ENCODE measurements around the gene CCDC69.
A peak's percentile ranks its signal among the peaks of the same experiment; 100 is the strongest.

Gene CCDC69

DNA sequence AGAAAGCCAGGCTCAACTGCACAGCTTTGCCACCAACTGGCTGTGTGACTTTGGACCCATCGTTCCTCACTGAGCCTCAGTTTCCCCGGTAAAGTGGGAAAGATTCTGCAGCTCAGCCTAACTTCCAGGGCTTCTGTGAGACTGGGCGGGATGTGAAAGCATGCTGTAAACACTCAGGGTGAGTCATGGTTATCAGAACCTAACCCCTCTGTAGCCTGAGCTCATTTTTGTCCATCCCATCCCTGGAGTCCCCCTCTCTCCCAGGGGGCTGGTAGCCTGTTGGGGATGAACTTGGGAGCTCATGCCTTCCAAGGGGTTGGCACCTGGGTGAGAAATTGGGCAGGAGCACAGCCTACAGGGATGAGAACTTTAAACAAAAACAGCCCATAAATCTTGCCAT is 2.3 kb downstream of the CCDC69 start:
- DNase-seq, result no peak

DNA sequence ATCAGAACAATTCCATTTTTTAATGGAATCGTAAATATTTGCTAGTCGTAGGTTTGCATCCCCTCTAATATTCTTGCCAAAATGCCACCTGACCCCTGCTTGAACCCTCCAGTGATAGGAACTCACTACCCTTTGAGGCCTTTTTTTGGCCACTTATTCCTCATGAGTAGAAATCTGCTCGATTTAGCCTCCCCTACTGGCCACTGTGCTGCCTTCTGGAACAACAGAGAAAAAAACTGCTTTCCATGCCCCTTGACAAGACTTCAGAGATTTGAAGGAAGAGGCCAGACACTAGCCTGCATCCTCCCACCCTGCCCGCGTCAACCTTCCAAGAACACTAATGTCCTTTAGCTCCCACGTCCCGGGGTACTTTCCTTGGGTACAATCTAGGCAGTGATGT is 4.1 kb downstream of the CCDC69 start:
- no peak for DNase-seq

DNA sequence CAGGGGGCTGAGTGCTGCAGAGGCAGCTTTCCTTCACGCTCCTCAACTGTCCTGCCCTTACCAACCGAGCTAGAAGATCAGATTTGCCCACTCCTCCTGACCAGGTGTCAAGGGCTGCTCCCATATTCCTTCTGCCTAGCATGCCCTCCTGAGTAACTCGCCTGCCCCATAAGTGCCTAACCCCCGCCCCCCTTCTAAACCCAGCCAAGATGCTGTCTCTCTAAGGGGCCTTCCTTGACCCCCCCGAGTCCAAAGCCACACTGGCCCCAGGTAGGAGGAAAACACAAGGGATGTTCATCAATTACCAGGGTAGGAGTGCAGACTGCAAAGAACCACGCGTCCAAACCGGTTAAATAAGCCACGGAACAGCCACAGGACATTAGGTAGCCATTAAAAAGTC is 4.8 kb downstream of the CCDC69 start:
- no peak for DNase-seq

DNA sequence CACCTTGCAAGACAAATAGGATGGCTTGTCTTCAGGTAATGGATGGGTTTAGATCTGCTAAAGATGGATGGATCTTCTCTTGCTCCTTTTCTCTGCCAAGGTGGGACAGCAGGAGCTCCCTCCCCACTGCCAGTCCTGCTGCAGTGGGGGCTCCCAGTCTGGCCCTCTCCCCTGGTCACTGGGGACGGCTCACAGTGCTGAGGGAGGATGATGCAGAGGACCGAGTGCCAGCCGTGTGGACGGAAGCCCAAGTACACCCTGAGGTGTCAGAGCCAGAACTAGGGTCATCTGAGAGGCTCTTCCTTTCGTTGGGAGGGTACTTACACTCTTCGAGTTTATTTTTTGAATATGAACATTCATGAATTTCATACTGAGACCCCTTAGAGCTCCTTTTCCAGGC is 5.7 kb downstream of the CCDC69 start:
- no peak for DNase-seq

DNA sequence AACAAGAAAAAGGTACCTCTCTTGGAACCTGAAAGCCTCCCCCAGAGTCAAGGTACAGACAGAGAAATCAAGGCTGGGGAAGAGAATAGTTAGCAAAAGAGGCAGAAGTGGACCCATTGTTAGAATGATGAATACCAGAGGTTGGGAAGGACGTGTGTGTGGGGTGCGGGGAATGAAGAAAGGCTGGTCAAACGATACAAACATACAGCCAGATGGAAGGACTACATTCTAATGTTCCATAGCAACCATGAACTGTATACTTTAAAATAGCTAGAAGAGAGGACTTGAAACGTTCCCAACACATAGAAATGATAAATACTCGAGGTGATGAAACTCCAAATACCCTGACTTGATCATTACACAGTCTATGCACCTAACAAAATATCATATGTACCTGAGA is 7.1 kb downstream of the CCDC69 start:
- DNase-seq, result no peak

DNA sequence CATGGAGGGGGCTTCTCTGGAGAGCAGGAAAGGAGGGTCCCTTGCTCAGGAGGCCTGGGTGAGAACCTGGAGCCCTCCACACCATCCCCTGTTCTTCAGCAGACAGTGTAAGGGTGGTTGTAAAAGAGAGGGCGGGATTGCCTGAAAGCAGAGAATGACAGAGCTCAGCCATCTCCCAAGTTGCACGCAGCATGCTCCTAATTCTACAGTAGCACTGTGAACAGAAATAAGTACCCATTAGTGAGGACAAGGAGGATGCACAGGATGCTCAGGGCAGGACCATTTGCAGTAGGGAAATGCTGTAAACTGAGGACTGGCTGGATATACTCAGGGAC is 8.4 kb downstream of the CCDC69 start:
- peak; percentile 25 for DNase-seq

DNA sequence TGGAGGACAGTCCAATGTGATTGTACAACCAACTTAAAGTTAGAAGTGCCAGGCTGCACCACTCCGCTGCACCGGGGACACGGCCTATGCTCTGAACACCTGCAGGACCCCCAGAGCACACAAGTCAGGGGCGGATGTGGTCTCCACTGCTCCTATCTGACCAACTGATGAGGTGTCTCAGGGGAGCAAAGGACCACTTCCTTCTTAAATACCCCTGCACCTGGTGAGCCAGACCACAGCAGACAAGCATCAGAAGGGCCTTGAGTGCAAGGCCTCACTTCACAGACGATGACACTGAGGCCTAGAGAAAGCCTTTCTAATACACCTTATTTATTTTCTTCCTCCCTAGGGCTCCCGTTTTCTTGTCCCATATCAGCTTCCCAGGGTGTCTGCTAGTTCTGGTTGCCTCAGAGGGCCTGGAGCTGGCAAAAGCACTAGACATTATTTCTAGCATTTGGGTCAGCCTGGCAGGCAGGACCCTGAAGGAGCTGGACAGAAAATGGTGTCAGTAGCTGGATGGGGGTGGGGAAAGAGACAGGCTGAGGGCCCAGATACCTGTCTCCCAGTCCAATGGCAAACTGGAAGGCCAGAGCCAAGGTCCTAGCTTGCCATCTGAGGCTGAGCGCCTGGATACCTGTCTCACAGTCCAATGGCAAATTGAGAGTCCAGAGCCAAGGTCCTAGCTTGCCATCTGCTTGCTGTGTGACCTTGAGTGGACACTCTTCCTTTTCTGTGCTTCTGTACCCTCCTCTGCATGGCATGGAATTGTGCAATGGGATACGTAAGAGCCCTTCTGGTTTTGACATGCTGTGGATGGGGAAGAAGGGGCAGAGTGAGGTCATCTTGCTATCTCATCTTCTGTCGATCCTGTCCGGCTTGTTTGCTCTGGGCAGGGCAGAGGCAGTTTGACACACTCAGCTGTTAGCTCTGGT is 9.0 kb downstream of the CCDC69 start:
- peak; percentile 60 for DNase-seq

DNA sequence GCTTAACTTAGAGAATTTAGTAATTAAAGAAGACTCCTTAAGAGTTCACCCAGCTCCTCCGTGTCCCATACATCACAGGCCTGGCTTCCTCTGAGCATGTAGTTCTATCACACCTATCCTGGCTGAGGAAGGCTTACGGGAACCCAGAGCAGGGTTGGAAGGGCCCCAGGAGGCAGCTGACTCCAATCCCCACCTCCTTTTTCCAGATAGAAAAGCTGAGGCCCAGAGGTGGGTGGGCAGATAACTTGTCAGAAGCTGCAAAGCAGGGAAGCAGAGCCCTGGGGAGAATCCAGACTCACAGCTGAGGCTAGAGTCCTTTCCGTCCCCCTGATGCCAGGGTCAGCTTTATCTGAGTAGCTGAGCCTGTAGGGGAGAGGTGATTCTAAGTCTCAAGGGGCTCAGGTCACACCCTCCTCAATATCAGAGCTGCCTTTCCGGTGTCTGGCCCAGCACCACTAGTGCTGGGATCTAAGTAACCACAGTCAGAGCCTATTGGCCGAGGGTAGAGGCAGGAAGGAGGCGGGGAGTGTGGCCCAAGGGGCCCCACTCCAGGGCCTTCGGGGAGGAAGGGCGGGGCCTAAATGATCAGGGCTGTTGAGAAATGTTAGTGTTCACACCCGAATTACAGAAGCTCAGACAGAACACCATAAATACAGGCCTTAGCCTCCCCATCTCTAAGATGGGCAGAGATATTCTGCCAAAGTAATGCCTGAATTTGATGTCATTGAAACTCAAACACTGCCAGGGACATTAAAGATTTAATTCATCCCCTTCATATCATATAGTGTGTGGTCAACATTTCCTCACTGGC is 9.9 kb downstream of the CCDC69 start:
- DNase-seq, result peak; percentile 88

DNA sequence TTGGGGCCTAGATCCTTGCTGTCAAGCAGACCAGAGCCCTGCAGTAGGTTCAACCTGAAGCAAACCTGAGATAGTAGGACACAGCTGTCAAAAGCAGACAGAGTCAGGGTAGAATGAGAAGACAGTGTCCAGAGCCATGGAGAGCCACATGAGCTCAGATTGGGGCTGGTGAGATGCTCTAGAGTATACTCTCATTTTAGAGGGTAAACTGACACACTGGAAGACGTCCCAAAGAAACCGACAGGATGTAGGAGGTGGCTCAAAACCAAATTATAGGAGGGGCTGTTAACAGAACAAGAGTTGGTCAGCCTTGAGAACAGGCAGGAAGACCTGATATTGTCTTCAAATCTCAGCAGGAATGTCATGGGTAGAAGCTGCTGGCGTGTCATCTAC is 11.5 kb downstream of the CCDC69 start:
- peak; percentile 24 for DNase-seq

DNA sequence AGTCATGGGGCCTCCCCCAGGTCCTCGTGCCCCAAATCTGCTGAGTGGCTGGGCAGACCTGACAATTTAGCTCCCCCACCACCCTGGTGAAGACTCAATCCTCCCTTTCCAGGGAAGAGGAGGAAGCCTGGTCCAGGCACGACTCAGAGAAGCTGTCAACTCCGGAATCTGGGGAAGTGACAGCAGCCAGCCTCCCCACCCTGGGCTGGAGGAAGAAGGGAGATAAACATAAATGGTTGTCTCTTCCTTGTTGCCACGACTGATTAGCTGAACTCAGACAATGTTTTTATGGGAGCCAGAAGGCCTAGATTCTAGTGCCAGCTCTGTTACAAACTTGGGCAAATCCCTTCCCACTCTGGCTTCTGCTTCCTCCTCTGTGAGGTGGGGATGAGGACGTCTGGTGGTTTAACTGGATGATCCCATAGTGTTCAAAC is 15.4 kb downstream of the CCDC69 start:
- peak; percentile 25 for DNase-seq

DNA sequence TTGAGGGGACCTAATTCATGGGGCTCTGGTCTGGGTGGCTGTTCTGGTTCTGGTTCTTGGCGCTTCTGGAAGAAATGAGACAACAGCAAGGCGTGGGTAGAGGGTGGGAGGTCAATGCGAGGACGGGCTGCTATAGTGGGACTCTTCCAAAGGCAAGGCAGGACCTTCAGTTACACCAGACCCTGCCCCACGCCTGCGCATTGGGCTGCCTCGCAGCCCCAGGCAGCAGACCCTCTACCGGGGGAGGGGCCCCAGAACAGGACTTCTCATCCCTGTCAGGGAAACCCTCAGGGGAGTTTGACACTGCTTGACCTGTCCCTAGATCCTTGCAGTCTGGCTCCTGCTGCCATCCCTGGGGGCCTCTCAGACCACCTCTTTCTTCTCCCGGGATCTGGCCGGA is 18.5 kb downstream of the CCDC69 start:
- peak; percentile 17 for DNase-seq

DNA sequence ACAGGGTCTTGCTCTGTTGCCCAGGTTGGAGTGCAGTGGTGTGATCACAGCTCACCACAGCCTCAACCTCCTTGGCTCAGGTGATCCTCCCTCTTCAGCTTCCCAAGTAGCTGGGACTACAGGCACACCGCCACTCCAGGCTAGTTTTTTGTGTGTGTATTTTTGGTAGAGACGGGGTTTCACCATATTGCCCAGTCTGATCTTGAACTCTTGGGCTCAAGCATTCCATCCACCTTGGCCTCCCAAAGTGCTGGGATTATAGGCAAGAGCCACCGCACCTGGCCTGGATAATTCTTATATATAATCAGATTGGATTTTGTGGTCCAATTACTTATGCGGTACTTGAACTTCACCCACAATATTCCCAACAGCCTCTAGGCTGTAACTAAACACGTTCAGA is 19.8 kb downstream of the CCDC69 start:
- DNase-seq, result peak; percentile 20

DNA sequence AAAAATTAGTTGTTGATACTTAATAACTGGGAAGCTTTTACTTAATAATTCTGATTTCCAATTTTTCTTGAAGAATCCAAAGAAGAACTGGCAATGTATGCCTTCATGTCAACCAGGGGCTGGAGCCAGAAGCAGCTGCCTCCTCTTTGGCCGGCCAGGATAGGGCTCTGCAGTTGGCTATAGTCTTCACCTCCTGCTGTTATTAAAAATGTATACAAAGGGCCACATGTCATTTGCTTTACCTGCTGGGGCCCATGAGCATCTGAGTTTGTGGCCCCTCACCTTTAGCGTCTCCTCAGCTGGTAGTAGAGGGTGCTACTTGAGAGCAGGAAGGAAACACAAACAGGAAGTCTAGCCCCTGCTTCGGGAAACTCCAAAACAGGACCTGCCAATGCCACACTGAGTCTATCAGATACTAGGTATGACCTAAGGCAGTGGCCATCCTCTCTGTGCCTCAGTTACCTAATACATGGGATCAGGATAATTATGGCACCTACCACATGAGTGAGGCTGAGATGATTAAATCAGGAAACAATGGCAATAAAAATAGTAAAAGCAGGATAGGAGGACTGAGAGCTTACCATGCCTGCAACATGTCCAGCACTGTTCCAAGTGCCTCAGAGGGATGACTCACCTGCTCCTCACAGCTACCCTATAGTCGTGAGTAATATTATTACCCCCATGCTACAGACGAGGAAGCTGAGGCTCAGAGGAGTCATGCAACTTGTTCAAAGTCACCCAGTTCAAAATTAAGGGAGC is 21.3 kb downstream of the CCDC69 start:
- DNase-seq, result peak; percentile 49

DNA sequence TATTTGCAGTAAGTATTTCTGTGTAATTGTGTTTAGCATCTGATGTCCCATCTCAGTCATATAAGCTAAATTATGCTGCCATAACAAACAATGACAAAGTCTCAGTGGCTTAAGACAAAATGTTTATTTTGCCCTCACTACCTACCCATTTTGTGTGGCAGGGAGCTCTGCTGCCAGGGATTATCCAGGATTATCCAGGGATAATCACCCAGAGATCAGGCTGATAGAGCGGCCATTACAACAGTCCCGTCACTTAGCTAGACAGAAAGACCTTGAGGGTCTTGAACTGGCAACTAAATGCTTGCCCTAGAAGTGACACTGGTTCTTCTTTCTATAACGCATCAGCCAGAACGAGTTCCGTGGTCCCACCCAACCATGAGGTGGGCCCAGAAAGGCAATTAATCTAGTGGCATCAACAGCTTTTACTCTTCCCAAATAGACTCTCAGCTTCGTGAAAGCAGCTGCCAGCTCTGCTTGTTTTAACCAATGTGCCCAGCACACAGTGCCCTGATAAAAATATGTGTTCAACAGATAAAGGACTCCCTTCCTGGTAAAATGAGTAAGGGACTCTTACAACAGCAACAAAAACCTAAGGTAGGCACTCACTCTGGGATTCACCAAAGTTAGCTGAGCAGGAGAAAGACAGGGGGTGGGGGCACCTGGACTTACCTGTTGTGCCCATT is 22.8 kb downstream of the CCDC69 start:
- DNase-seq, result peak; percentile 10

DNA sequence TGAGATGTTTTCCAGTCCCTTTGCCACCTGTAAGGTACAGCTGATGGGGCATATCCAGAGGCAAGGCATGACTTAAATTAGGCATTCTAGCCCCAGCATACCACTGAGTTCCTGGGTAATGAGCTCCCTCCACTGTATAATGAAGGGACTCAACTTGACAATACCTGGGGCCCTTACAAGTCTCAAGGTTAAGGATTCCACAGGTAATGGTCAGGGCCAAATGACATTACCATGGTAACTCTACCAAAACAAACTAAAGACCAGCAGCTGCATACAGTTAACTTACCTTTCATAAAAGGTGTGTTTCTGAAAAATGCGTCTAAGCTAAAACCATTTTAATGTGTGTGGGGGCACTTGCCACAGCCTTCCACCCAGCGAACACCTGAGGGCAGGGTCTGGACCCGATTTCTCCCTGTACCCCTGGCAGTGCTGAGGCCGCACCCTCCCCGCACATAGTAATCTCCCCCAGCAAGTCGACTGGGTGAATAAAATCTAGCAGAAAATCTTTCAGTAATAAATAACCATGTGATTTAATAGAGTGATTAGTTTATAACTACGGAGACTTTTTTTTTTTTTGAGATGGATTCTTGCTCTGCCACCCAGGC is 24.2 kb downstream of the CCDC69 start:
- peak; percentile 2 for DNase-seq

DNA sequence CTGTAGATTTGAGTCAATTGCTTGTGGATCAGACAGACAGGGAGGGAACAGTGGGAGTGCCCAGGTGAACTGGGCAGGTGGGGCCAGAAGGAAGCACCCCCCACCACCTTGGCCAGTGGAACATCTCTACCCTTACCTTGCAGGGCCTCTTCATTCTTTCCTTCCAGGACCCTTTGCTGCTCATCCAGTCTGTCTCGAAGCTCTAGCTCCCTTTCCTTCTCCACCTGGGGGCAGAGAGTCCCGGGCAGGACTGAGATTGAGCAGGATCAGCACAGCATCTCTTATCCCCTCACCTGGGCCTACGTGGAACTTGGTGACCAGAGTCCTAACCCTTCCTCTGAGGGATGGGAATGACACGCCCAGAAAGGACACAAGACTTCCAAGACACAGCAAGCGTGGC is 25.0 kb downstream of the CCDC69 start:
- no peak for DNase-seq

DNA sequence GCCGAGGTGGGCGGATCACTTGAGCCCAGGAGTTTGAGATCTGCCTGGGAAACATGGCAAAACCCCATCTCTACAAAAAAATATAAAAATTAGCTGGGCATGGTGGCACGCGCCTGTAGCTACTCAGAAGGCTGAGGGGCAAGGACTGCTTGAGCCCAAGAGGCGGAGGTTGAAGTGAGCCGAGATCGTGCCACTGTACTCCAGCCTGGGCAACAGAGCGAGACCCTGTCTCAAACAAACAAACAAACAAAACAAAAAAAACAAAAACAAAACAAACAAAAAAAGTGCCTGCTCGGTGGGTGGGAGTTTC is 26.6 kb downstream of the CCDC69 start:
- peak; percentile 20 for DNase-seq

DNA sequence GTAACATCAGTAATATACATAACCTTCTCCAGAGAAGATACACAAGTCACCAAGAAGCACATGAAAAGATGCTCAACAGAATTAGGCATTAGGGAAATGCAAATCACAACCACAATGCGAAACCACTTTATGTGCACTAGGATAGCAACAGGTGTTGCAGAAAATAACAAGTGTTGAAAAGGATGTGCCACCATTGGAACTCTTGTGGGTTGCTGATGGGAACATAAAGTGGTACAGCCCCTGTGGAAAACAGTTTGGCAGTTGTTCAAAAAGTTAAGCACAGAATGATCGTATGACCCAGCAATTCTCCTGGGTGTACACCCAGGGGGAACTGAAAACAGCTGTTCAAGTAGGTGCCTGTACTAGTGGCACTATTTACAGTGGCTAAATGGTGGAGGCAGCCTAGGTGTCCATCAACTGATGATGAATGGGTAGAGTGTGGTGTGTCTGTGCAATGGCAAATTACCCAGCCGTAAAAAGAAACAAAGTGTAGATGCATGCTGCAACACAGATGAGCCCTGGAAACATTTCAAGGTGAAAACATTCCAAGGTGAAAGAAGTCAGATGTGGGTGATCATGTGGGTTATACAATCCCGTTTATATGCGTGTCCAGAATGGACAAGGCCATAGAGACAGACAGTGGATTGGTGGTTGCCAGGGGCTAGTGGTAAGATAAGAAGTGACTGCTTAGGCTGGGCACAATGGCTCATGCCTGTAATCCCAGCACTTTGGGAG is 27.2 kb downstream of the CCDC69 start:
- peak; percentile 12 for DNase-seq

DNA sequence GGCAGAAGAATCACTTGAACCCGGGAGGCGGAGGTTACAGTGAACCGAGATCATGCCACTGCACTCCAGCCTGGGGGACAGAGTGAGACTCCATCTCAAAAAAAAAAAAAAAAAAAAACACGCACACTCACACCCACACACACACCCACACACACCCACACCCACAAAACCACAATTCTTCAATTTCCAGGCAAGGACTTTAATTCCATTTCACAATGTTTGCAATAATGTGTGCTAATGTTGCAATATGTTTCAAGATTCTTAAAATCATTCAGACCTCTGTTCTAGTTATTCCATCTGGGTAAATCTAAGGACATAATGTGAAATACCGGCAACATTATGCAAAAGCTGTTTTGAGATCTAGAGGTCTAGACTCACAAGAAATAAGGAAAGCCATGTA is 28.3 kb downstream of the CCDC69 start:
- peak; percentile 47 for DNase-seq

DNA sequence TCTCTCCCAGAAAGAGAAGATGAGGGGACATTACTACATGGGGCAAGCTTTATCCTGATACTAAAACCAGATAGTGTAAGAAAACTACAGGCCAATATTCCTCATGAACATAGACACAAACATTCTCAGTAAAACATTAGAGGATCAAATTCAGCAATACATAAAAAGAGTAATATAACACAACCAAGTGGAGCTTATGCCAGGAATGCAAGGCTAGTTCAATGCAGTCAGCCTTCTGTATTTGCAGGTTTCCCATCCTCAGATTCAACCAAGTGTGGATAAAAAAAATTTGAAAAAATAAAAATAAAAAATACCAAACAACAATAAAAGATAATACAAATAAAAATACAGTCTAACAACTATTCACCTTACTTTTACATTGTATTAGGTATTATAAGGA is 31.3 kb downstream of the CCDC69 start:
- no peak for DNase-seq

DNA sequence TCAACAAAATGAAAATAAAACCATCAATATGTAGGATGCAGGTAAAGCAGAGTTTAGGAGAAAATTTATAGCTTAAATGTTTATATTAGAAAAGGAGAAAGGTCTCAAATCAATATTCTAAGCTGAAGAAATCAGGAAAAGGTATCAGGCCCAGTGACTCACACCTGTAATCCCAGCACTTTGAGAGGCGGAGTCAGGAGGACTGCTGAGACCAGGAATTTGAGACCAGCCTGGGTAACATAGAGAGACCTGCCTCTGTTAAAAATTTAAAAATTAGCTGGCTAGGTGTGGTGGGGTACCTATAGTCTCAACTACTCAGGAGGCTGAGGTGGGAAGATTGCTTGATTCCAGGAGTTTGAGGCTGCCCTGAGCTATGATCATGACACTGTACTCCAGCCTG is 32.2 kb downstream of the CCDC69 start:
- DNase-seq, result peak; percentile 7

DNA sequence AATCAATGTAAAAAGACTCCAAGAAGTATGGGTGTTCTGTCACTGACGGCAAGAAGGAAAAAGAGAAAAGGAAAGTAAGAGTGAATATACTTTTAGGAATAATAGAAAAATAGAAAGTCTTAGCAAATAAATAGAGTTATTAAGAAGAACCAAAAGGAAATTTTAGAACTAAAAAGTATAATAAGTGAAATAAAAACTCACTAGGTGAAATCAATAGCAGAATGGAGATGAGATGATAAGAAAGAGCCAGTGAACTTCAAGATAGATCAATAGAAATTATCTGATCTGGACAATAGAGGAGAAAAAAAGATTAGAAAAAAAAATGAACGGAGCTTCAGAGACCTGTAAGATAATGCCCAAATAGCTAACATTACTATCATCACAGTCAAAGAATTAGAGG is 34.7 kb downstream of the CCDC69 start:
- DNase-seq, result no peak

All from stimulated activated CD8-positive, alpha-beta memory T cell treated with anti-CD3 and anti-CD28 coated beads, Interleukin-4, amount 100 ng/mL, for 48 hours (primary cell).